Osteocyte (in vitro differentiated cells): ENCODE results near the gene COLEC12. TPM values are rescaled to one million over a fixed set of nuclear protein-coding genes. Genes with fewer than 3 reads are reported as not detected.

Source experiments
- DNase-seq: peaks from one replicate; pipeline ENCODE4 v3.0.0; 2021; ENCODE audit warnings: mixed read lengths; ENCODE audit not compliant: unreplicated experiment; ENCODE audit errors: extremely low spot score
- H3K27ac Mint-ChIP-seq: one replicate; pipeline ENCODE4 v1.8.0; 2021; ENCODE audit warnings: mild to moderate bottlenecking, mixed read lengths; ENCODE audit not compliant: unreplicated experiment
- H3K27me3 Mint-ChIP-seq: one replicate; pipeline ENCODE4 v1.8.0; 2021; ENCODE audit warnings: mixed read lengths; ENCODE audit not compliant: unreplicated experiment
- H3K36me3 Mint-ChIP-seq: one replicate; pipeline ENCODE4 v1.8.0; 2021; ENCODE audit warnings: mixed read lengths; ENCODE audit not compliant: unreplicated experiment
- H3K4me1 Mint-ChIP-seq: one replicate; pipeline ENCODE4 v1.8.0; 2021; ENCODE audit warnings: mixed read lengths; ENCODE audit not compliant: unreplicated experiment
- H3K4me3 Mint-ChIP-seq: one replicate; pipeline ENCODE4 v1.8.0; 2021; ENCODE audit warnings: mild to moderate bottlenecking, moderate library complexity, mixed read lengths; ENCODE audit not compliant: unreplicated experiment
- H3K9me3 Mint-ChIP-seq: one replicate; pipeline ENCODE4 v1.8.0; 2021; ENCODE audit warnings: mixed read lengths; ENCODE audit not compliant: unreplicated experiment
- CTCF ChIP-seq: fragments of 200-600 bp; sonication (generic); IDR thresholded peaks from 2 replicates; pipeline ENCODE4 v1.5.0; 2021; ENCODE audit warnings: antibody characterized with exemption, mild to moderate bottlenecking, moderate library complexity
- total RNA-seq: library from RNA; stranded (reverse); gene quantifications from 2 replicates; pipeline ENCODE4 v1.2.1, GENCODE V29; 2021

Gene COLEC12
- total RNA-seq, 1 donor from 2014 or later: 113 TPM

- H3K9me3 Mint-ChIP-seq: peaks cover 8% of the 10 kb centered on the region
- no peak for DNase-seq
These were observed 64.6 kb downstream of the COLEC12 start for GRCh38 chr18:435940-436339.

GRCh38 chr18:434410-434809, 66.1 kb downstream of the COLEC12 start:
- no peak overlapping the region for H3K4me3 Mint-ChIP-seq
- H3K36me3 Mint-ChIP-seq: peaks cover 2% of the 10 kb centered on the region
- no peak for DNase-seq
- no peak overlapping the region for H3K27ac Mint-ChIP-seq
- peaks cover 33% of the 10 kb centered on the region for H3K4me1 Mint-ChIP-seq
- no peaks in the 10 kb centered on the region for H3K27me3 Mint-ChIP-seq
- peaks cover 8% of the 10 kb centered on the region for H3K9me3 Mint-ChIP-seq
- TF ChIP-seq CTCF: no peak

More at GRCh38 chr18:435940-436339, 64.6 kb downstream of the COLEC12 start:
- H3K36me3 Mint-ChIP-seq: peaks cover 3% of the 10 kb centered on the region
- no peak overlapping the region for H3K27ac Mint-ChIP-seq
- no peak for TF ChIP-seq CTCF
- H3K27me3 Mint-ChIP-seq: no peaks in the 10 kb centered on the region
- H3K4me1 Mint-ChIP-seq: peaks cover 28% of the 10 kb centered on the region
- no peak overlapping the region for H3K4me3 Mint-ChIP-seq

GRCh38 chr18:433960-434359, 66.5 kb downstream of the COLEC12 start:
- no peak for DNase-seq
- TF ChIP-seq CTCF: no peak
- Mint-ChIP-seq H3K27me3 (no peaks in the 10 kb centered on the region), H3K36me3 (peaks cover 2% of the 10 kb centered on the region), H3K4me3 (no peak overlapping the region), H3K27ac (no peak overlapping the region), H3K9me3 (peaks cover 8% of the 10 kb centered on the region), H3K4me1 (peaks cover 36% of the 10 kb centered on the region)

- H3K27ac Mint-ChIP-seq: no peak overlapping the region
- peaks cover 8% of the 10 kb centered on the region for H3K9me3 Mint-ChIP-seq
- DNase-seq: no peak
- H3K4me3 Mint-ChIP-seq: no peak overlapping the region
- no peak for TF ChIP-seq CTCF
- peaks cover 38% of the 10 kb centered on the region for H3K4me1 Mint-ChIP-seq
- H3K27me3 Mint-ChIP-seq: no peaks in the 10 kb centered on the region
- no peaks in the 10 kb centered on the region for H3K36me3 Mint-ChIP-seq
These were observed 67.2 kb downstream of the COLEC12 start for GRCh38 chr18:433298-433697.

GRCh38 chr18:432791-433190, 67.7 kb downstream of the COLEC12 start:
- H3K27me3 Mint-ChIP-seq: no peaks in the 10 kb centered on the region
- H3K9me3 Mint-ChIP-seq: peaks cover 6% of the 10 kb centered on the region
- TF ChIP-seq CTCF: no peak
- H3K36me3 Mint-ChIP-seq: no peaks in the 10 kb centered on the region
- H3K4me1 Mint-ChIP-seq: peaks cover 39% of the 10 kb centered on the region
- no peak overlapping the region for H3K4me3 Mint-ChIP-seq
- no peak for DNase-seq
- no peak overlapping the region for H3K27ac Mint-ChIP-seq
